MCF 10A (cell line): ENCODE measurements around the gene LENEP. TPM values are rescaled to one million over a fixed set of nuclear protein-coding genes. Genes with fewer than 3 reads are reported as not detected.

Source experiments
- BruUV-seq: library from RNA; stranded (reverse); fragments of 400-500 nt; replicated peaks from 2 replicates; lab custom pipeline; 2021; lab: Mats Ljungman, UMichigan
- CTCF ChIA-PET: fragments of 300-600 bp; sonication (Branson Sonifier 250); formaldehyde crosslinking; extraction: SDS; loops from one replicate; lab custom pipeline; 2021; ENCODE audit warnings: antibody characterized with exemption, inconsistent platforms; lab: Yijun Ruan, JAX
- POLR2A ChIA-PET: fragments of 300-600, 350-650 bp; sonication (Branson Sonifier 250); formaldehyde crosslinking; extraction: SDS; loops from one replicate; lab custom pipeline; 2020; ENCODE audit warnings: antibody characterized with exemption, inconsistent platforms; lab: Yijun Ruan, JAX
- DNase-seq: peaks from one replicate; pipeline ENCODE4 v3.0.0-alpha.2; 2018; ENCODE audit not compliant: unreplicated experiment
- H3K27ac Mint-ChIP-seq: one replicate; pipeline ENCODE4 v1.8.0; 2022; ENCODE audit warnings: mild to moderate bottlenecking, low read depth, mixed read lengths; ENCODE audit not compliant: unreplicated experiment
- H3K27me3 Mint-ChIP-seq: one replicate; pipeline ENCODE4 v1.8.0; 2022; ENCODE audit warnings: mixed read lengths; ENCODE audit not compliant: insufficient read depth, unreplicated experiment
- H3K36me3 Mint-ChIP-seq: one replicate; pipeline ENCODE4 v1.8.0; 2022; ENCODE audit warnings: mild to moderate bottlenecking, moderate library complexity, mixed read lengths; ENCODE audit not compliant: insufficient read depth, unreplicated experiment
- H3K4me1 Mint-ChIP-seq: one replicate; pipeline ENCODE4 v1.8.0; 2022; ENCODE audit warnings: mixed read lengths; ENCODE audit not compliant: insufficient read depth, unreplicated experiment
- H3K4me3 Mint-ChIP-seq: one replicate; pipeline ENCODE4 v1.8.0; 2022; ENCODE audit warnings: mild to moderate bottlenecking, moderate library complexity, mixed read lengths; ENCODE audit not compliant: unreplicated experiment
- H3K9me3 Mint-ChIP-seq: one replicate; pipeline ENCODE4 v1.8.0; 2022; ENCODE audit warnings: mixed read lengths; ENCODE audit not compliant: unreplicated experiment
- intact Hi-C: fragments of 100-400 bp; cut with micrococcal nuclease; formaldehyde crosslinking; loops from 2 replicates; pipeline ENCODE4 v1.14.1; 2022
- total RNA-seq: library from RNA; stranded (reverse); gene quantifications from 2 replicates; pipeline ENCODE4 v1.2.3, GENCODE V29; 2022
- TF ChIP-seq, protein P1 (sequence below): fragments of 200-600 bp; IDR thresholded peaks from one replicate; pipeline ENCODE4 v1.8.0; 2022; ENCODE audit warnings: antibody characterized with exemption, mild to moderate bottlenecking; ENCODE audit not compliant: unreplicated experiment

Gene LENEP
- total RNA-seq, 1 experiment from 2014 or later, result not detected

DNA sequence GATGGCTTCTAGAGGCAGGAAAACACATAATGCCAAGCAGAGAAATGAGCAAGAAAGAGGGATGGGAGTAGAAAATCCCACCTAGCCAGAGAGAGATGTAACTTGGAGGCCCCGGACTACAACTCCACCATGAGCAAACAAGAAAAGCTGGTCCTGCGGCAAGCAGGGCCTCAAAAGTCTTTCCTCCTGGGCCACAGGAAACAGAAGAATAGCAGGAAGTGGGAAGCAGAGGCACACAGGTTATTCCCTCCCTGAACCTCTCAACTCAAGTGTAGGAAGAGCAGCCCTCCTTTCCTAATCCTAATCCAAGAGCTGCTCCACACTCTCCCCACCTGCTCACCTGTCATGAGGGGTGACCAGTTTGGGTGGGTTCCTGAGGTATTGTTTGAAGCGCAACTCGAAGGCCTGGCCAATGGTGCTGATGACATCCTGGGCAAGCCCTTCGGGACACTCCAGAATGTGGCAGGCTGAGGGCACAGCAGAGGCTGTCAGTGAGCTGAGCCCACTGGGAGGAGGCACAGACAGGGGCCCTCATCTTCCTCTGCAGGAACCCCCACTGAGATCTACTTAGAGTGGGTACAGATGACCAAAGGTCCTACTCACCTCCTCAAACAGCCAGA lies 25.9 kb upstream of the LENEP start:
- no peak for DNase-seq
- no peaks in the 10 kb centered on the region for H3K27me3 Mint-ChIP-seq
- H3K36me3 Mint-ChIP-seq, result peaks cover 86% of the 10 kb centered on the region
- BruUV-seq, result no TSS peak
- TF ChIP-seq, protein P1, sequence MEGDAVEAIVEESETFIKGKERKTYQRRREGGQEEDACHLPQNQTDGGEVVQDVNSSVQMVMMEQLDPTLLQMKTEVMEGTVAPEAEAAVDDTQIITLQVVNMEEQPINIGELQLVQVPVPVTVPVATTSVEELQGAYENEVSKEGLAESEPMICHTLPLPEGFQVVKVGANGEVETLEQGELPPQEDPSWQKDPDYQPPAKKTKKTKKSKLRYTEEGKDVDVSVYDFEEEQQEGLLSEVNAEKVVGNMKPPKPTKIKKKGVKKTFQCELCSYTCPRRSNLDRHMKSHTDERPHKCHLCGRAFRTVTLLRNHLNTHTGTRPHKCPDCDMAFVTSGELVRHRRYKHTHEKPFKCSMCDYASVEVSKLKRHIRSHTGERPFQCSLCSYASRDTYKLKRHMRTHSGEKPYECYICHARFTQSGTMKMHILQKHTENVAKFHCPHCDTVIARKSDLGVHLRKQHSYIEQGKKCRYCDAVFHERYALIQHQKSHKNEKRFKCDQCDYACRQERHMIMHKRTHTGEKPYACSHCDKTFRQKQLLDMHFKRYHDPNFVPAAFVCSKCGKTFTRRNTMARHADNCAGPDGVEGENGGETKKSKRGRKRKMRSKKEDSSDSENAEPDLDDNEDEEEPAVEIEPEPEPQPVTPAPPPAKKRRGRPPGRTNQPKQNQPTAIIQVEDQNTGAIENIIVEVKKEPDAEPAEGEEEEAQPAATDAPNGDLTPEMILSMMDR, result no peak
- ChIA-PET POLR2A (interaction anchor here (0.7 to 39.6 kb wide), 4 partner anchors 9 to 45 kb away, joined by 3 to 1917 read pairs (median 74); partner anchors contain the start of genes CKS1B, FLAD1, LENEP and PMVK), CTCF (interaction anchor here (0.6 to 4.7 kb wide), 11 partner anchors 11 to 268 kb away, joined by 3 to 33 read pairs (median 3); partner anchors contain the start of gene PMVK)
- no peak overlapping the region for H3K4me3 Mint-ChIP-seq
- no peaks in the 10 kb centered on the region for H3K9me3 Mint-ChIP-seq
- peaks cover 60% of the 10 kb centered on the region for H3K4me1 Mint-ChIP-seq
- intact Hi-C loops, result no loop called here
- no peak overlapping the region for H3K27ac Mint-ChIP-seq

DNA sequence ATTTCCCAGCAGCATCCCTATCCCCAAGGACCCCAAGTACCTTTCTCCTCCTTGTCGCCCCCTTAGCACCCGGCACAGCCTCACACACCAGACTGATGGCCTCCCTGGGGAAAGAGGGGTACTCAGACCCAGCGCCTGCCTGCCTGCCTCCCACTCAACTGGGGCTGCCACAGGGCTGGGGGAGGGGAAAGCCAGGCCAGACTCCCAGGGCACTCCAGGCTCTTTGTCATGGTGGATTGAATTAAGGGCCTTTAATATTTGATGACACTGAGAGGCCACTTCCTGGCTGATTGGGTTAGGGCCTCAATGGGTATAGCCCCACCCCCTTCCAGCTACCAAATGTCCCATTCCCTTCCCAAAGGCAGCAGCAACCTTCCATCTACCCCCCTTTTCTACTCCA lies 24.7 kb upstream of the LENEP start:
- H3K27ac Mint-ChIP-seq, result no peak overlapping the region
- BruUV-seq, result no TSS peak
- no peaks in the 10 kb centered on the region for H3K27me3 Mint-ChIP-seq
- peaks cover 54% of the 10 kb centered on the region for H3K4me1 Mint-ChIP-seq
- intact Hi-C loops, result no loop called here
- TF ChIP-seq, protein P1, result no peak
- H3K9me3 Mint-ChIP-seq, result no peaks in the 10 kb centered on the region
- POLR2A ChIA-PET, result interaction anchor here (0.6 to 41.1 kb wide), 8 partner anchors 2 to 110 kb away, joined by 3 to 1917 read pairs (median 151); partner anchors contain the start of genes ADAM15, CKS1B, EFNA3 and FLAD1
- H3K36me3 Mint-ChIP-seq, result peaks cover 73% of the 10 kb centered on the region
- no peak for DNase-seq
- CTCF ChIA-PET, result interaction anchor here (0.8 to 6.7 kb wide), 5 partner anchors 16 to 117 kb away, joined by 3 to 64 read pairs (median 18); partner anchors contain the start of genes LENEP and ZBTB7B
- no peak overlapping the region for H3K4me3 Mint-ChIP-seq

DNA sequence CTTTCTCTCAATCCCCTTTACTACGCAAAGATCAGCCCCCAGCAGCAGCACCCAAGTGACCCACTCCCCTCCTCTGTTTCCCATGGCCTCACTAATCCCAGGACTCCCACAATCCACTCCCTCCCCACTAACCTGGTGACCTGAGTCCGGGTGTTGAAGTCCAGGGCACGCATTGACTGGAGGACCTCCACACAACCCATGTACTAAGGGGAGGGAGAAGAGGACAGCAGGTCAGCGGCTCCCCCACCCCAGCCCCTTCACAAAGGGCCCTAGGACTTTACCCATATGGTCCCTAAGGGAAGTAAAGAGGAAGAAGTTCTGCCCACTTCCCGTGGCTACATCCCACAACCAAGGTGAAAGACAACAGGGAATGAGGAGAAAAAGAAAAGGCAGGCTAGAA lies 24.1 kb upstream of the LENEP start:
- TF ChIP-seq, protein P1, result no peak
- DNase-seq, result no peak
- peaks cover 68% of the 10 kb centered on the region for H3K36me3 Mint-ChIP-seq
- no peaks in the 10 kb centered on the region for H3K9me3 Mint-ChIP-seq
- no peak overlapping the region for H3K27ac Mint-ChIP-seq
- intact Hi-C loops, result no loop called here
- no TSS peak for BruUV-seq
- peaks cover 49% of the 10 kb centered on the region for H3K4me1 Mint-ChIP-seq
- ChIA-PET POLR2A (interaction anchor here (0.6 to 41.1 kb wide), 14 partner anchors 2 to 224 kb away, joined by 3 to 1917 read pairs (median 75); partner anchors contain the start of genes ADAM15, CKS1B, EFNA1 and EFNA3), CTCF (interaction anchor here (0.7 to 6.7 kb wide), 11 partner anchors 7 to 116 kb away, joined by 3 to 64 read pairs (median 7); partner anchors contain the start of genes FLAD1, LENEP, PYGO2 and ZBTB7B)
- H3K27me3 Mint-ChIP-seq, result no peaks in the 10 kb centered on the region
- H3K4me3 Mint-ChIP-seq, result no peak overlapping the region

DNA sequence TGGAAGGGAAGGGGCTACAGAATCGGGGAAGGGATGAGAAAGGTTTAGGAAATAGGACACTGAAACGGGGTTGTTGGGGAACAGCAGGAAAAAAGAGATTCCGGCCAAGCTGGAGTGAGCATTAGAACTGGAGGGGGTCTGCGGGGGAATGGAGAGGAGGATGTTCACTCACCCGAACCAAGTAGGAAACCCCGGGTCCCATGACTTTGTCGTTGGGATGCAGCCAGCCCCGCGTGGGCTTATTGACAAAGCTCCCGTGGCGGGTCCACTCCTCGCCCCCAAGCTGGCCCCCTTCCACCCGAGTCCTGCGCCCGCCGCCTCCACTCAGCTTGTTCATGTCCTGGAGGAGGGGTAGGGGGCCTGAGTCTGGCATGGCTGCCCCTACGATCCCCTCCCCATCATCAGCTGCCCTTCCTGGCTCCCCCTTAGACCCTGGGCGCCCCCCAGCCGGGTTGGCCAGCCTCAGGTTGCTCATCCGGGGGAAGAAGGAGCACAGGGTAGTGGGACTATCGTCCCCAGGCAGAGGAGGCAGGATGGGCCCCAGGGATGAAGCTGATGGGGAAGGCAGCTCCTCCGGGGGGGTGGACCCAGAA lies 23.4 kb upstream of the LENEP start:
- no peak for DNase-seq
- H3K9me3 Mint-ChIP-seq, result no peaks in the 10 kb centered on the region
- H3K27me3 Mint-ChIP-seq, result no peaks in the 10 kb centered on the region
- peaks cover 61% of the 10 kb centered on the region for H3K36me3 Mint-ChIP-seq
- H3K4me3 Mint-ChIP-seq, result no peak overlapping the region
- peaks cover 49% of the 10 kb centered on the region for H3K4me1 Mint-ChIP-seq
- POLR2A ChIA-PET, result interaction anchor here (0.9 to 41.1 kb wide), 28 partner anchors 1 to 965 kb away, joined by 3 to 1917 read pairs (median 6); partner anchors contain the start of genes ADAM15, ADAR, CKS1B and EFNA1
- intact Hi-C loops, result loop anchor here (2.0 to 5.0 kb wide), 2 partner anchors 15 to 202 kb away; partner anchors contain the start of genes KRTCAP2 and TRIM46
- TF ChIP-seq, protein P1, result no peak
- CTCF ChIA-PET, result interaction anchor here (0.6 to 6.7 kb wide), 25 partner anchors 8 to 410 kb away, joined by 3 to 64 read pairs (median 5); partner anchors contain the start of genes ADAM15, FLAD1, LENEP and PMVK
- BruUV-seq, result TSS peak; percentile 1
- H3K27ac Mint-ChIP-seq, result no peak overlapping the region
